ENCODE measurements around the gene RFX7.

RFX7 gene

GRCh38 chr15:56244038-56244810 is 545 bp upstream of the RFX7 start:
- peak; percentile 42 for DNase-seq

GRCh38 chr15:56242576-56243162 is 1.0 kb downstream of the RFX7 start:
- no peak for DNase-seq

- no peak for DNase-seq
Measured at GRCh38 chr15:56241374-56242105, 2.1 kb downstream of the RFX7 start.

GRCh38 chr15:56240390-56240789 is 3.3 kb downstream of the RFX7 start:
- no peak for DNase-seq

GRCh38 chr15:56236197-56236596 is 7.5 kb downstream of the RFX7 start:
- no peak for DNase-seq

- no peak for DNase-seq
Measured at GRCh38 chr15:56234804-56235203, 8.9 kb downstream of the RFX7 start.

- DNase-seq = no peak
Measured at GRCh38 chr15:56233549-56233948, 10.1 kb downstream of the RFX7 start.

- no peak for DNase-seq
Measured at GRCh38 chr15:56232058-56232457, 11.6 kb downstream of the RFX7 start.

GRCh38 chr15:56228854-56229253 is 14.8 kb downstream of the RFX7 start:
- no peak for DNase-seq

- no peak for DNase-seq
Measured at GRCh38 chr15:56228352-56228751, 15.3 kb downstream of the RFX7 start.

GRCh38 chr15:56227780-56228179 is 15.9 kb downstream of the RFX7 start:
- no peak for DNase-seq

GRCh38 chr15:56227306-56227705 is 16.4 kb downstream of the RFX7 start:
- no peak for DNase-seq

- DNase-seq = no peak
Measured at GRCh38 chr15:56225520-56225919, 18.2 kb downstream of the RFX7 start.

- no peak for DNase-seq
Measured at GRCh38 chr15:56222302-56222701, 21.4 kb downstream of the RFX7 start.

GRCh38 chr15:56217341-56217740 is 26.3 kb downstream of the RFX7 start:
- DNase-seq = no peak

- no peak for DNase-seq
Measured at GRCh38 chr15:56215769-56216168, 27.9 kb downstream of the RFX7 start.

- DNase-seq = no peak
Measured at GRCh38 chr15:56211960-56212550, 31.6 kb downstream of the RFX7 start.

- DNase-seq = no peak
Measured at GRCh38 chr15:56211064-56211463, 32.6 kb downstream of the RFX7 start.

GRCh38 chr15:56208641-56209155 is 35.0 kb downstream of the RFX7 start:
- DNase-seq = no peak

GRCh38 chr15:56208185-56208584 is 35.5 kb downstream of the RFX7 start:
- DNase-seq = no peak

- DNase-seq = peak; percentile 4
Measured at GRCh38 chr15:56207711-56208110, 36.0 kb downstream of the RFX7 start.

- DNase-seq = no peak
Measured at GRCh38 chr15:56207092-56207491, 36.6 kb downstream of the RFX7 start.
